COR-L47 (cell line): ENCODE results near the gene CCL16.
"Not testable (repeated sequence)": the region's sequence is repeated elsewhere in the genome, so short reads cannot be mapped to it uniquely, and the experiment has no call there.

Experiments
- DNase-seq: peaks from one replicate; lab custom pipeline; 2025; lab: John Stamatoyannopoulos, UW

CCL16 gene, protein sequence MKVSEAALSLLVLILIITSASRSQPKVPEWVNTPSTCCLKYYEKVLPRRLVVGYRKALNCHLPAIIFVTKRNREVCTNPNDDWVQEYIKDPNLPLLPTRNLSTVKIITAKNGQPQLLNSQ

DNA sequence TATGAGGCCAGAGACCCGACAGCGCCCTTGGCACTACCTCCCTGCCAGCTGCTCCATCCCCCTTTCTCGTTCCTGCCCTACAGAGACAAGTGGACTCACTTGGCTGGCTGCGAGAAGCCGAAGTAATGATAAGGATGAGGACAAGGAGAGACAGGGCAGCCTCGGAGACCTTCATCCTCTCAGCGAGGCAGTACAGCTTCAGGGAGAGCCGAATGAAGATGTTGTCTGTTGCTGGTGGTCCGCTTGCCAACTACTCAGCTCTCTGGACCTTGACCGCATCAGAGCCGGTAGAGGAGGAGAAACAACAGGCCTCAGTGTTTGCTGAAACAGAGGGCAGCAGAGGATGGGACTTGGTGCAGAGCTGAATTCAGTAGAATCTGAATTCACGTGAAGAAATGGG is at the start of gene CCL16:
Gene CCL16 (minus strand): TSS at position 252 of the 400 bp plus-strand sequence. CDS start 77 bp downstream, at position 175.
- DNase-seq: no peak

DNA sequence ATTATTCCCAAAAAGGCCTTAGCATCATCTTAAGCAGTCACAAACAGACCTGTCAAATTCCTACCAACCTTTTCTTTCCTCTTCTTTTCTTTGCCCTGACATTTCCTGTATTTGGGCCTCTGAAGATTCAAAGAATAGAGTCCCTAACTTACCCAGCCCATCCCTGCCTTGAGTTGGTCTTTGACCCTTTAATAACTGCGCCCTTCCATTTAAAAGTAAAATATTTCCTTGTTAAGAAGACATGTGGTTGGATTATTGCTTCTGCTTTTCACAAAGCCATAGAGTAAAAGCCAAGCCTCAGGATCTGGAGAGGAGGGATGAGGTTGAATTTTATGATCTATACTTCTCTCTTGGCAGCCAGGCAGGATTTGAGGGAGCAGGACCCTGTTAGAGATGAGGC is 49.7 kb upstream of the CCL16 start:
- DNase-seq: no peak

DNA sequence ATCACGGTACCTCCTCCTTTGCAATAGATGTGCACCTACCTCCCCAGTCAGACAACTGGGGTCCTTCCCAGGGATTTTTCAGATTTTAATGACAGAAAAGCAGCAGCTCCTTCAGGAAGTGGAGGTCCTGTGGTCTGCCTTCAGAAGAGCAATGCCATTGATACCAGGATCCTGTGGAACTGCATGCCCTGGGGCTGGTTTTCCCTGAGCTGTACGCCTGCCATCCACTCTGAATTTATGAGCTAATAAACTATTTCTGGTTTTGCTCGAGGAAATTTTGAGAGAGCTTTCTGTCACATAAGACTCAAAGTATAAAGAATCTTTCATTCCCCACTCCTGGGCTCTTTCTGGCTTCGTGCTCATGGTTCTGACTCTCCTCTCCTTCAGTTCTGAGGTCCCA is 46.5 kb upstream of the CCL16 start:
- DNase-seq: no peak

DNA sequence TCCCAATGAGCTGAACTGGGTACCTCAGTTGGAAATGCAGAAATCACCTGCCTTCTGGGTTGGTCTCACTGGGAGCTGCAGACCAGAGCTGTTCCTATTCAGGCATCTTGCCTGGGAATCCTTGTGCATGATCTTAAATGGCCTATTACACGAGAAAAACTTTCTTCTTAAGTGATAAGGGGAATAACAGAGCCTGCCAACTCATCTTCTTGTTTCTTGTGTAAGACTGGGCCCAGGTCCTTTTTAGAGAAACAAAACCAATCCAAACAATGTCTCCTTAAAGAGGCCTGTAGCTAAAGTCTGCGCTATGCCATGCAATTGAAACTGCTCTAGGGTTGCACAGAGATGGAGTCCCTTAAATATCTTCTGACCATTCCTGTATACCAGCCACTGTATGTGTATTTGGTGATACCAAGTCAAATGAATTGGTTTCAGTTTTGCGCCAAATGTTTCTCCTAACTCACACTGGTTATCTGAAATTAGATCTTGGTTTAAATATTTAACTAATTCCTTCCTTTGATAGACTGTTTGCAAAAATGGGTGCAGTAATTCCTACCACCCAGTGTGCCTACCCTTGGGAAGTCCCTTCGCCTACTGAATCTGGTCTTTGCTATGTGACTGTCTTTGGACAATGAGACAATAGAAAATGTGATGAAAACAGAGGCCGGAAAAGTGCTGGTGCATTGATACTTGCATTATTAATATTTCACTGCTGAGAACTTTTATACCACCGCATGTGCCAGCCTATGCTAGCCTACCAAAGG is 43.0 kb upstream of the CCL16 start:
- no peak for DNase-seq

- no peak for DNase-seq
Observed at GRCh38 chr17:36019423-36019822, 38.1 kb upstream of the CCL16 start.

DNA sequence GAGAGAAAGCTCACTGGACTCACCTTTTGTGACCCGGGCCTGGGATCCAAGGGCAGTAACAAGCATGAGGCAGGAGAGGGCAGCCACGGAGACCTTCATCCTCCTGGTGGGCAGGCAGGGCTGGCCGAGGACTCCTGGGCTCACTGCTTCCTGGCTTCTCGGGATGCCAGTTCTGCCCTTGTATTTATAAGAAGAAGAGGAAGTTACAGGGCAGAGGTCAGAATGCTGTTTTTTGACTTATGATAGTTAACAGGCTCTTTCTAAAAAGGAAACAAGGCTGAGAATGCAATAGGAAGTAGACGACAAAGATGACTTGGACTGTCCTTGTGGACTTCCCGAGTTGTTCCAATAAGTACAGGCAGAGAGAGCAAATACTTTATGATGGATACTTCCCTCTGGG is 36.5 kb upstream of the CCL16 start, which contains the start of gene CCL23:
Gene CCL23 (minus strand): TSS at position 174 of the 400 bp plus-strand sequence. CDS start 75 bp downstream, at position 99.
- DNase-seq: no peak

DNA sequence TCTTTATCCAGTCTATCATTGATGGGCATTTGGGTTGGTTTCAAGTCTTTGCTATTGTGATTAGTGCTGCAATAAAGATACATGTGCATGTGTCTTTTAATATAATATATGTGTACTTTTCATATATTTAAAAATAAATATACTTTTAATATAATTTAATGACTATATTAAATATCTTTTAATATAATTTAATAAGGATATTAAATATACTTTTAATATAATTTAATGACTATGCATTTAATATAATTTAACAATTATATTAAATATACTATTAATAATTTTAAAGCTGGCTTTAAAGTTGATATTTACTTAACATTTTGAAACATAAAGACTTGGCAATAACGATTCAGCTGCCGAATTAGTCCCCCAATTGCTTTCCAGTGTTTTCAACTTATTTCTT is 35.3 kb upstream of the CCL16 start:
- no peak for DNase-seq

GRCh38 chr17:36015895-36016294 is 34.6 kb upstream of the CCL16 start:
- DNase-seq: not testable (repeated sequence)

GRCh38 chr17:36014946-36015345 is 33.6 kb upstream of the CCL16 start:
- no peak for DNase-seq

GRCh38 chr17:36011201-36011600 is 29.9 kb upstream of the CCL16 start:
- DNase-seq: no peak

- DNase-seq: no peak
Observed at GRCh38 chr17:36008998-36009665, 27.8 kb upstream of the CCL16 start.

DNA sequence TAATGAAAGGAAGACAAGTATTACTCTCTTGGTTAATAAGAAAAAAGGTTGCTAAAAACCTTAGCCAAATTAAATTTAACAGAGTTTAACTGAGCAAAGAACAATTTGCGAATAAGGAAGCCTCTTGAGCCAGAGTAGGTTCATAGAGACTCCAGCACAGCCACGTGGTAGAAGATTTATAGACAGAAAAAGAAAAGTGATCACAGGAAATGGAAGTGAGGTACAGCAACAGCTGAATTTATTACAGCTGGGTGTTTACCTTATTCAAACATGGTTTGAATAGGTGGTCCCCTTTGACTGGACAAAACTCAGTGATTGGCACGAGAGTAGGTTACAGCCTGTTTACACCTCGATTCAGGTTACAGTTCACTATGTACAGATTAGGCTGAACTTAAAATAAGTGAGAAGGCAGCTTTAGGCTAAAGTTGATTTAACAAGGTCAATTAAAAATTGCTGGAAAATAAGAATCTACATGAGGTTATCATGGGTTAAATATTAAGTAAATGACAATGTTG is 23.4 kb upstream of the CCL16 start:
- no peak for DNase-seq

DNA sequence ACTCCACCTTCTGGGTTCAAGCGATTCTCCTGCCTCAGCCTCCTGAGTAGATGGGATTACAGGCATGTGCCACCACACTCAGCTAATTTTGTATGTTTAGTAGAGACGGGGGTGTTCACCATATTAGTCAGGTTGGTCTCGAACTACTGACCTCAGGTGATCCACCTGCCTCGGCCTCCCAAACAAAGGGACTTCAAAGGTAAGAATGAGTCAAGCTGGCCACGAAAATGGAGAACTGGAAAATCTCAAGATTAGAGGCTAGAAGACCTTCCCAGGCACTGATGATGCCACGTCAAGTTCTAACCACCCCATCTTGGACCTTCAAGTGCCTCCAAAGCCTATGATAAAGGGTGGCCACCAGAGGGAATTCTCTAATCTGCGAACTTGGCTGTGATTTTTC is 21.3 kb upstream of the CCL16 start:
- DNase-seq: no peak

- DNase-seq: no peak
Observed at GRCh38 chr17:36001862-36002603, 20.7 kb upstream of the CCL16 start.

DNA sequence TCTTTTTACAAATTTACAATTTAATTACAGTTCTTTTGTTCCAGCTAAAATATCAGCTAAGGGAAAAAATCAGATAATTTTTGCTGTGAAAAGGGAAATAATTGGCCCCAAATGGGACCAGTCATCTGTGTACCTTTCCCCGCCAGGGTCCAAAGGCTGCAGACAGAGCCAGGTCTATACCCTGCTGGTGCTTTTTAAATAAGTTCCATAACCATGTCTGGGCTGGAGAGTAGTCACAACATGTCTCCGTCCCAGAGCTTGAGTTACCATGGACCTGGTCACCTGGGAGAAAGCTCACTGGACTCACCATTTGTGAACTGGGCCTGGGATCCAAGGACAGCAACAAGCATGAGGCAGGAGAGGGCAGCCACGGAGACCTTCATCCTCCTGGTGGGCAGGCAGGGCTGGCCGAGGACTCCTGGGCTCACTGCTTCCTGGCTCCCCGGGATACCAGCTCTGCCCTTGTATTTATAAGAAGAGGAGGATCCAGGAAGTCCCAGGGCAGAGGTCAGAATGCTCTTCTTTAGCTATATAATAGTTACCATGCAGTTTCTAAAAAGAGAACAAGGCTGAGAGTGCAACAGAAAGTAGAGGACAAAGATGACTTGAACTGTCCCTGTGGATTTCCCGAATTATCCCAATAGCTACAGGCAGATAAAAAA is 19.9 kb upstream of the CCL16 start, which contains the start of gene CCL15:
Gene CCL15 (minus strand): TSS at position 444 of the 662 bp plus-strand sequence. CDS start 61 bp downstream, at position 383.
- DNase-seq: no peak

- no peak for DNase-seq
Observed at GRCh38 chr17:36000732-36001109, 19.4 kb upstream of the CCL16 start.

GRCh38 chr17:35998756-35999155 is 17.5 kb upstream of the CCL16 start:
- DNase-seq: no peak

GRCh38 chr17:35998018-35998545 is 16.8 kb upstream of the CCL16 start:
- DNase-seq: no peak

DNA sequence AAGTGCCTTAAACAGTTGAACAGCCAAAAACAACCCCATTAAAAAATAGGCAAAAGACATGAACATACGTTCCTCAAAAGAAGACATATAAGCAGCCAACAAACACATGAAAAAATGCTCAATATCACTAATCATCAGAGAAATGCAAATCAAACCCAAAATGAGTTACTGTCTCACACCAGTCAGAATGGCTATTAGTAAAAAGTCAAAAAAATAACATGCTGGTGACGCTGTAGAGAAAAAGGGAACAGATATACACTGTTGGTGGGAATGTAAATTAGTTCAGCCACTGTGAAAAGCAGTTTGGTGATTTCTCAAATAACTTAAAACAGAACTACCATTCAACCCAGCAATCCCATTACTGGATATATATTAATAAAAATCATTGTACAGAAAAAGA is 14.0 kb upstream of the CCL16 start:
- DNase-seq: not testable (repeated sequence)

DNA sequence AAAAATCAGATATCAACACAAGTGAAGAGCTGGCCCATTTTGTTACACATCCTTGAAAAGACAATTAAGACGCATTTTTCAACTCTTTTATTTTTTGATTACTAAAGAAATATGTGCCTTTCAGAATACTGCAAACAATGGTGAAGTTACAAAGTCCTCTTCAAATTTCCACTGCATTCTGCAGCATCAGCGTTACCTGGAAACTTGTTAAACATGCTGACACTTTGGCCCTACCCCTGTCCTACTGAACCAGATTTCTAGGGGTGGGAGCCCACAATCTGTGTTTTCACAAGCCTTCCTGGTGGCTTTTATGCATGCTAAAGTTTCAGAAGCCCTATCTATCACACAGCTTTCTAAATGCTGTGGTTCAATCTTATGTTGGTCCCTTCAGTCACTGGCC is 9.8 kb upstream of the CCL16 start:
- DNase-seq: no peak

- DNase-seq: no peak
Observed at GRCh38 chr17:35988164-35988563, 6.9 kb upstream of the CCL16 start.
